BLaER1 treated with 17β-estradiol and CSF1 and Interleukin-3, amounts not matched to agents 10 nM and 100 nM (cell line): Measurements from ENCODE around the gene SLC9C2.
"Not testable (repeated sequence)": the region's sequence is repeated elsewhere in the genome, so short reads cannot be mapped to it uniquely, and the experiment has no call there.

Source experiments
- H3K27ac ChIP-seq, 11 experiments: shearing (Covaris generic); formaldehyde crosslinking; 2 replicates each; pipeline ENCODE4 v1.8.1; 2022
- H3K27me3 ChIP-seq, 11 experiments: shearing (Covaris generic); formaldehyde crosslinking; 2 replicates each; pipeline ENCODE4 v1.8.1; 2022
- H3K36me3 ChIP-seq, 11 experiments: shearing (Covaris generic); formaldehyde crosslinking; 2 replicates each; pipeline ENCODE4 v1.8.1; 2022
- H3K4me1 ChIP-seq, 10 experiments: shearing (Covaris generic); formaldehyde crosslinking; 2 replicates each; pipeline ENCODE4 v1.8.1; 2022
- H3K4me2 ChIP-seq, 11 experiments: shearing (Covaris generic); formaldehyde crosslinking; 2 replicates each; pipeline ENCODE4 v1.8.1; 2022
- H3K4me3 ChIP-seq, 10 experiments: shearing (Covaris generic); formaldehyde crosslinking; 2 replicates each; pipeline ENCODE4 v1.8.1; 2022
- H3K9ac ChIP-seq, 11 experiments: shearing (Covaris generic); formaldehyde crosslinking; 2 replicates each; pipeline ENCODE4 v1.8.1; 2022
- H3K9me3 ChIP-seq, 11 experiments: shearing (Covaris generic); formaldehyde crosslinking; replicated peaks in 1 of 11; 2 replicates each; pipeline ENCODE4 v1.8.1; 2022
- H4K20me1 ChIP-seq, 11 experiments: shearing (Covaris generic); formaldehyde crosslinking; 2 replicates each; pipeline ENCODE4 v1.8.1; 2022
- Cebpa-rat ChIP-seq, 11 experiments: shearing (Covaris generic); IDR thresholded peaks; 2 replicates each; pipeline ENCODE4 v1.8.1; 2022

SLC9C2 gene

DNA sequence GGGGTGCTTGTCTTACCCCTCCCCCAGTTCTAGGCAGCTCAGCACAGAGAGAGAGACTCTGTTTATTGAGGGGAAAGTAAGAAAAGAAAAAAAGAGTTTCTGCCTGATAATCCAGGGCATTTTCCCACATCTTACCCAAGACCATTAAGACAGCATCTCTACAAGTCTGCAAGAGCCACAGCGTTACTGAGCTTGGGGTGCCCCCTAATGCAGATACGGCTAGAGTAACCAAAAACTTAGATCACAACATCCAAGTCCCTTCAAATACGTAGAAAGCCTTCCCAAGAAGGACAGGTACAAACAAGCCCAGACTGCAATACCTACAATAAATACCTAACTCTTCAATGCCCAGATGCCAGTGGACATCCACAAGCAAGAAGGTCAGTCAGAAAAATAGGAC is 26.0 kb upstream of the SLC9C2 start:
- Histone ChIP-seq H4K20me1 (no peaks in the 10 kb centered on the region), H3K4me3 (no peak overlapping the region), H3K27me3 (no peaks in the 10 kb centered on the region), H3K27ac (no peak overlapping the region), H3K9ac (no peak overlapping the region), H3K9me3 (peaks cover 0 to 6% (median 0%) of the 10 kb centered on the region in 11 experiments; a peak in 1 of 22 replicates), H3K4me2 (no peak overlapping the region), H3K4me1 (no peaks in the 10 kb centered on the region), H3K36me3 (no peaks in the 10 kb centered on the region)
- TF ChIP-seq Cebpa-rat (IDR thresholded peaks at IDR 0.05): no peak

GRCh38 chr1:173627269-173627668 is 24.4 kb upstream of the SLC9C2 start:
- no peak for TF ChIP-seq Cebpa-rat (IDR thresholded peaks at IDR 0.05)
- no peak overlapping the region for H3K9ac ChIP-seq
- peaks cover 0 to 14% (median 4%) of the 10 kb centered on the region in 11 experiments; a peak in 10 of 22 replicates for H3K9me3 ChIP-seq
- no peaks in the 10 kb centered on the region for H3K27me3 ChIP-seq
- no peaks in the 10 kb centered on the region for H3K36me3 ChIP-seq
- H4K20me1 ChIP-seq: no peaks in the 10 kb centered on the region
- H3K4me1 ChIP-seq: no peaks in the 10 kb centered on the region
- H3K27ac ChIP-seq: no peak overlapping the region
- no peak overlapping the region for H3K4me2 ChIP-seq
- no peak overlapping the region for H3K4me3 ChIP-seq

DNA sequence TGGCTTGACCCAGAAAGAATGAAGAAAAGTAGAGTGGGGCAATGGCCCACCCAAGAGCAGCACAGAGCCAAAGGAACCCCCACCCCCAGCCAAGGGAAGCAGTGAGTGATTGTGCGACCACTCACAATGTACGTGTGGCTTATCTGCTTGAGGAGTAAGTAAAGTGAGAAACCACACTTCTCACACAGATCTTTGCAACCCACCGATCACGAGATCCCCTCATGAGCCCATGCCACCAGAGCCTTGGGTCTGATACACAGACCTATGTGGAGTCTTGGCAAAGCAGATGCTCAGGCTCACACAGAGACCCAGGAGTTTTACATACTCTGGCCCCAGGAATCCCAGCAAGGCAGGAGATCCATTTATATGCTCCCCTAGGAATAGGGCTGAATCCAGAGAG is 14.0 kb upstream of the SLC9C2 start:
- no peaks in the 10 kb centered on the region for H3K27me3 ChIP-seq
- no peak overlapping the region for H3K27ac ChIP-seq
- no peaks in the 10 kb centered on the region for H4K20me1 ChIP-seq
- H3K4me1 ChIP-seq: no peaks in the 10 kb centered on the region
- TF ChIP-seq Cebpa-rat (IDR thresholded peaks at IDR 0.05): no peak
- no peak overlapping the region for H3K4me2 ChIP-seq
- H3K36me3 ChIP-seq: no peaks in the 10 kb centered on the region
- no peak overlapping the region for H3K4me3 ChIP-seq
- H3K9ac ChIP-seq: no peak overlapping the region
- peaks cover 47 to 69% (median 56%) of the 10 kb centered on the region in 11 experiments for H3K9me3 ChIP-seq

DNA sequence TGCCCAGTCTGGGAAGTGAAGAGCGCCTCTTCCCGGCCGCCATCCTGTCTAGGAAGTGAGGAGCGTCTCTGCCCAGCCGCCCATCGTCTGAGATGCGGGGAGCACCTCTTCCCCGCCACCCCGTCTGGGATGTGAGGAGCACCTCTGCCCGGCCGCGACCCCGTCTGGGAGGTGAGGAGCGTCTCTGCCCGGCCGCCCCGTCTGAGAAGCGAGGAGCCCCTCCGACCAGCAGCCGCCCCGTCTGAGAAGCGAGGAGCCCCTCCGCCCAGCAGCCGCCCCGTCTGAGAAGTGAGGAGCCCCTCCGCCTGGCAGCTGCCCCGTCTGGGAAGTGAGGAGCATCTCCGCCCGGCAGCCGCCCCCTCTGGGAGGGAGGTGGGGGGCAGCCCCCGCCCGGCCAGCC is 10.2 kb upstream of the SLC9C2 start:
- not testable (repeated sequence) for H3K4me1 ChIP-seq, H3K4me2 ChIP-seq, H3K27ac ChIP-seq, H3K4me3 ChIP-seq, H3K36me3 ChIP-seq, H4K20me1 ChIP-seq, H3K9ac ChIP-seq, H3K27me3 ChIP-seq
- H3K9me3 ChIP-seq: peaks cover 28 to 44% (median 34%) of the 10 kb centered on the region in 11 experiments

- no peak for TF ChIP-seq Cebpa-rat (IDR thresholded peaks at IDR 0.05)
- Histone ChIP-seq H3K9me3 (peaks cover 17 to 20% (median 19%) of the 10 kb centered on the region in 11 experiments; a peak in 21 of 22 replicates), H3K27me3 (no peaks in the 10 kb centered on the region), H3K9ac (no peak overlapping the region), H3K27ac (no peak overlapping the region), H3K4me1 (peaks cover 0 to 8% (median 3%) of the 10 kb centered on the region in 10 experiments; a peak in 9 of 20 replicates), H4K20me1 (no peaks in the 10 kb centered on the region), H3K36me3 (no peaks in the 10 kb centered on the region), H3K4me2 (no peak overlapping the region), H3K4me3 (no peak overlapping the region)
Measured at GRCh38 chr1:173608503-173609216, 5.8 kb upstream of the SLC9C2 start.

GRCh38 chr1:173601588-173601987 is 1.3 kb downstream of the SLC9C2 start:
- TF ChIP-seq Cebpa-rat (IDR thresholded peaks at IDR 0.05): no peak
- Histone ChIP-seq H3K27ac (no peak overlapping the region), H3K4me1 (peaks cover 6 to 20% (median 13%) of the 10 kb centered on the region in 10 experiments; a peak in 14 of 20 replicates), H3K9me3 (0 out of 22 replicates have a peak, but pooled peaks cover 0 to 3% (median 0%) of the 10 kb centered on the region in 11 experiments), H3K4me2 (no peak overlapping the region), H4K20me1 (no peaks in the 10 kb centered on the region), H3K27me3 (no peaks in the 10 kb centered on the region), H3K4me3 (no peak overlapping the region), H3K36me3 (no peaks in the 10 kb centered on the region), H3K9ac (no peak overlapping the region)

- no peak overlapping the region for H3K27ac ChIP-seq
- peaks cover 0 to 9% (median 7%) of the 10 kb centered on the region in 11 experiments; a peak in 8 of 22 replicates for H3K9me3 ChIP-seq
- no peaks in the 10 kb centered on the region for H3K36me3 ChIP-seq
- no peaks in the 10 kb centered on the region for H3K27me3 ChIP-seq
- no peak overlapping the region for H3K4me2 ChIP-seq
- no peaks in the 10 kb centered on the region for H4K20me1 ChIP-seq
- H3K9ac ChIP-seq: no peak overlapping the region
- TF ChIP-seq Cebpa-rat (IDR thresholded peaks at IDR 0.05): no peak
- H3K4me3 ChIP-seq: no peak overlapping the region
- H3K4me1 ChIP-seq: no peaks in the 10 kb centered on the region
Measured at GRCh38 chr1:173596097-173596825, 6.6 kb downstream of the SLC9C2 start.

DNA sequence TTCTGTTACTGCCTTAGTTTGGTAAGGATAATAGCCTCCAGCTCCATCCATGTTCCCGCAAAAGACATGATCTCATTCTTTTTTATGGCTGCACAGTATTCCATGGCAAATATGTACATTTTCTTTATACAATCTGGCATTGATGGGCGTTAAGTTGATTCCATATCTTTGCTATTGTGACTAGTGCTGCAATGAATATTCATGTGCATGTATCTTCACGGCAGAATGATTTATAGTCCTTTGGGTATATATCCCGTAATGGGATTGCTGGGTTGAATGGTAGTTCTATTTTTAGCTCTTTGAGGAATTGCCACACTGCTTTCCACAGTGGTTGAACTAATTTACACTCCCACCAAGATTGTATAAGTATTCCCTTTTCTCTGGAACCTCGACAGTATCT is 11.7 kb downstream of the SLC9C2 start:
- not testable (repeated sequence) for H3K27me3 ChIP-seq, H3K36me3 ChIP-seq, H3K27ac ChIP-seq, H3K9me3 ChIP-seq, H3K4me1 ChIP-seq, H3K4me3 ChIP-seq, H3K9ac ChIP-seq, H4K20me1 ChIP-seq, H3K4me2 ChIP-seq

GRCh38 chr1:173590557-173590956 is 12.3 kb downstream of the SLC9C2 start:
- TF ChIP-seq Cebpa-rat (IDR thresholded peaks at IDR 0.05): no peak

More at GRCh38 chr1:173590557-173590956, 12.3 kb downstream of the SLC9C2 start:
- Histone ChIP-seq H4K20me1 (no peaks in the 10 kb centered on the region), H3K27me3 (no peaks in the 10 kb centered on the region), H3K4me2 (no peak overlapping the region), H3K9ac (no peak overlapping the region), H3K9me3 (no peaks in the 10 kb centered on the region), H3K4me3 (no peak overlapping the region), H3K36me3 (no peaks in the 10 kb centered on the region), H3K27ac (no peak overlapping the region), H3K4me1 (peaks cover 0 to 6% (median 0%) of the 10 kb centered on the region in 10 experiments; a peak in 1 of 20 replicates)
